OCI-LY7 (cell line): ENCODE results near the gene SNCA.

Experiments
- CTCF ChIP-seq: fragments of 200-600 bp; sonication (generic); conservative IDR thresholded peaks from 2 replicates; pipeline ENCODE4 v1.5.1; 2014; ENCODE audit warnings: mild to moderate bottlenecking, antibody characterized with exemption, low read length, moderate library complexity, mixed read lengths
- EZH2phosphoT487 ChIP-seq: fragments of 200-600 bp; sonication (generic); IDR thresholded peaks from 2 replicates; pipeline ENCODE4 v1.6.1; 2018; ENCODE audit warnings: low read depth, borderline replicate concordance, mild to moderate bottlenecking, mixed run types, antibody characterized with exemption, low read length, moderate library complexity, mixed read lengths

GRCh38 chr4:89868276-89868675, 31.3 kb upstream of the SNCA start:
- TF ChIP-seq CTCF (no peak), EZH2phosphoT487 (no peak)
